ENCODE data around the gene MS4A18.
A peak's percentile ranks its signal among the peaks of the same experiment; 100 is the strongest.

Gene MS4A18

GRCh38 chr11:60766547-60766946, 42.0 kb downstream of the MS4A18 start:
- no peak for DNase-seq (ENCODE audit: low read depth in 2 of 2)

DNA sequence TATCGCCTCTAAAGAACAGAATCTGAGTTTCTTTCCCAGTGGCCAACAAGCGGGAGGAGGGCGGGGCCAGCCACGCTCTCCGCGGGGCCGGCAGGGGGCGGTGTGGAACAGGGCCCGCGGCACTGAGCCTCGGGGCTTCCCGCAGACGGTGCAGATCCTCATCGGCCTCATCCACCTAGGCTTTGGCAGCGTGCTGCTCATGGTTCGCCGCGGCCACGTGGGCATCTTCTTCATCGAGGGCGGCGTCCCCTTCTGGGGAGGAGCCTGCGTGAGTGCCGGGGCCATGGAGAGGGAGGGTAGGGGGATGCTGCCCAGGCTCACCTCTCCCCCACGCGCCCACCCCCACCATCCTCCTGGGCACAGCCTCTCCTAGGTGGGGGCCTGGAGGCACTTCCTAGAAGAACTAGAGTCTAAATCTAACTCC, 42.9 kb downstream of the MS4A18 start:
- peak; percentile 12 to 48 for DNase-seq (ENCODE audit: low read depth in 2 of 2)

GRCh38 chr11:60768202-60768601, 43.7 kb downstream of the MS4A18 start:
- no peak for DNase-seq (ENCODE audit: low read depth in 2 of 2)

- DNase-seq (ENCODE audit: low read depth in 2 of 2), result no peak
Observed at GRCh38 chr11:60769273-60769672, 44.8 kb downstream of the MS4A18 start.

DNA sequence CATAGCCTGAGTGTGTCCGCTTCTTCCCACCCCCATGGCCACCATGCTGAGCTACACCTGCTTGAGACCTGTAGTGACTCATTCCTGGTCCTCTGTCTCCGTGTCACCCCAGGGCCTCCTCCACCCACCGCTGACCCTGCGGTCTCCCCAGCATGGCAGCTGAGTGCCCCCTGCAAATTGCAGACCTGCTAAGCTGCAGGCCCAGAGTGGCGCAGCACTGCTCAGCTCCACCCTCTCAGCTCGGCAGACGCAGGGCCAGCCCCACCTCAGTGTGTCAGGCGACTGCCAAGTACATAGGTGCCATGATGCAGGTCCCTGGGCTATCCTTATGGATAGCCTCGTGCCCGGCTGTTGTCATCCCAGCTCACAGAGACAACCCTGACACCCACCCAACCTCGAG, 45.3 kb downstream of the MS4A18 start:
- DNase-seq (ENCODE audit: low read depth in 2 of 2), result no peak

DNA sequence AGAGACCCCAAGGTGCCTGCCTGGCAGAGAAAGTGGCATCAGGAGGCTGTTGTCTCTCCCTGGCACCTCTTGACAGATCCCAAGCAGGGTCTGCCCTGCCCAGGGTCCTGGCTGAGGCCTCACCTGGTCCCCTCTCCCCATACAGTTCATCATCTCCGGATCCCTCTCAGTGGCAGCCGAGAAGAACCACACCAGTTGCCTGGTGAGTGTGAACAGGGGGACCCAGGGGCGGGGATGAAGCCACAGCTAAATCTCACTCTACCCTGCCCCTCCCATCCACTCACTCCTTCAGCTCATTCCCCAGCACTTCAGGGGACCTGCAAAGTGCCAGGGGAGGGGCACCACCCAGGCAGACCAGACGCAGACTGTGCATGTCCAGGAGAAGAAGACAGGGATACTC, 46.6 kb downstream of the MS4A18 start:
- DNase-seq (ENCODE audit: low read depth in 2 of 2), result no peak

DNA sequence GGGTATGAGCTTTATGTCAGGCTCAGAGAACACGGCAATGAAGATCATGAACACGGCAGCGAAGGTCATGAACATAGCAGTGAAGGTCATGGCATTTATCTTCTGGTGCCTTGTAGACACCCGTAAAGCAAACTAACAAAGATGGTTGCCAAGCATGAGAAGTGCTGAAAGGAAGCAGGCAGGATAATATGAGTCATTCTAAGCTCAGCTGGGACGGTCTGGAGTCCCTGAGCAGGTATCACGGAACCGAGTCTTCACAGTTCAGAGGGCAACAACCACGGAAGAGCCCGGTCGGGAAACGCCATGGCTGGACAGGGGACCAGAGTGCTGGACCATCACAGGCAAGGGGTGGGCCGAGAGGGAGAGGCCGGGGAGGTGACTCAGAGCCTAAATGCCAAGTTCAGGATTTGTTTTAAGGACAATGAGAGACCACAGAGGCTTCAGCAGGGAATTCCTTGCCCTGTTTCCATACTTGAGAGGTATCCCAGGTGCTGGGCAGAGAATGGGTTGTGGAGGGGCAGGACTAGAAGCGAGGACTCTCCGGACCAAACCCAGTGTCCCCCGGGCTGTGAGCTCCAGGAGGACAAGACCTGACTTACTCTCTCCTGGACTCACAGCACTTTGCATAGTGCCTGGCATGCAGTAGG, 47.5 kb downstream of the MS4A18 start:
- DNase-seq (ENCODE audit: low read depth in 2 of 2), result no peak

DNA sequence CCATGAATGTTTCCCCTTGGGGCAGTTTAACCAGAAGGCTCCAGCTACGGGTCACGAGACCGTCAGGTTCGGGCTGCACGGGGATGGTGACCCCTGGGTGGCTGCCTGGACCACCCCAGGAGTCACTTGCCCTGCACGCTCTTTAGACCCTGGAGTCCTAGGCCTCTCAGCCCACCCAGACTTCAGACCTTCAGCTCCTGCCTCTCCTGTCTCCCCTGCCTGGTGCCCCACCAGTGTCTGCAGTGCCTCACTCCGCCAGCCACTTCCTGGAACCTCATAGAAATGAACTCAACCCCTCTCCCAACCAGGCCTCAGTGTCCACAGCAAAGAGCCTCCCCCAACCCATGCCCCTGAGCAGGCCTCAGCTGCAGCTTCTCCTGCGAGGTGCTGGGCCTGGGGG, 48.1 kb downstream of the MS4A18 start:
- no peak for DNase-seq (ENCODE audit: low read depth in 2 of 2)

DNA sequence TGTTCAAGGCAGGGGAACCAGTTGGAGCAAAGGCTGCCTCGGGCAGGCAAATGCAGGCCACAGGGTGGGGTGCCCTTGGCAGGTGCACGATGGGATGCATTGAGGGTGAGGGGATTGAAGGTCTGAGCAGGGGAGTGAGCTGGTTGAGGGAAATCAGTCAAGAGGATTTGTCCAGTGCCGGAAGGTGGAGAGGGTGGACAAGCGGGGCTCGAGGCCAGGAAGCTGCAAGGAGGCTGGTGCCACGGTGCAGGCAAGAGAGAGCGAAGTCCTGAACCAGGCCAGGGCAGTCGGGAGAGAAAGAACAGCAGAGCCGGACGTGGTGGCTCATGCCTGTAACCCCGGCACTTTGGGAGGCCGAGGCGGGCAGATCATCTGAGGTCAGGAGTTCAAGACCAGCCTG, 50.2 kb downstream of the MS4A18 start:
- DNase-seq (ENCODE audit: low read depth in 2 of 2), result no peak

- DNase-seq (ENCODE audit: low read depth in 2 of 2), result peak; percentile 71 to 80
Observed at GRCh38 chr11:60775420-60775961, 51.0 kb downstream of the MS4A18 start.

- no peak for DNase-seq (ENCODE audit: low read depth in 2 of 2)
Observed at GRCh38 chr11:60776167-60776566, 51.6 kb downstream of the MS4A18 start.

DNA sequence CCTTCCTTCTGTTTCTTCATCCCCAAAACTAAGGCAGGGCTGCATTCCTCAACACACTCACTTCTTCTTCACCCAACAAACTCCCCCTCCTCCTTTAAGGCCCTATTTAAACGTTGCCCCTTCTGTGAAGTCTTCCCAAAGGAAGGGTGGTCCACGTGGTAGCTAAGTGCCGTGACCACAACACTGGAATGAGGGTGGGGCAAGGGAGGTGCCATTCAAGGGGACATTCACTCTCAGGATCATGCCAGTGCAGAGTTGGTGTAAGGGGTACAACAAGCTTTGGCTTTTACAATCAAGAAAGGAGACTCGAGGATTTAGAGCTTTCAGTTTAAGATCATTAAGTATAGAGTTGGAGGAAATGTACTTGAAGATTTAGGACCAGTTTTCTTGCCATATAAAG, 52.6 kb downstream of the MS4A18 start:
- no peak for DNase-seq (ENCODE audit: low read depth in 2 of 2)

- no peak for DNase-seq (ENCODE audit: low read depth in 2 of 2)
Observed at GRCh38 chr11:60777572-60777971, 53.1 kb downstream of the MS4A18 start.

- DNase-seq (ENCODE audit: low read depth in 2 of 2), result no peak
Observed at GRCh38 chr11:60780065-60780464, 55.5 kb downstream of the MS4A18 start.

- no peak for DNase-seq (ENCODE audit: low read depth in 2 of 2)
Observed at GRCh38 chr11:60780774-60781173, 56.3 kb downstream of the MS4A18 start.

DNA sequence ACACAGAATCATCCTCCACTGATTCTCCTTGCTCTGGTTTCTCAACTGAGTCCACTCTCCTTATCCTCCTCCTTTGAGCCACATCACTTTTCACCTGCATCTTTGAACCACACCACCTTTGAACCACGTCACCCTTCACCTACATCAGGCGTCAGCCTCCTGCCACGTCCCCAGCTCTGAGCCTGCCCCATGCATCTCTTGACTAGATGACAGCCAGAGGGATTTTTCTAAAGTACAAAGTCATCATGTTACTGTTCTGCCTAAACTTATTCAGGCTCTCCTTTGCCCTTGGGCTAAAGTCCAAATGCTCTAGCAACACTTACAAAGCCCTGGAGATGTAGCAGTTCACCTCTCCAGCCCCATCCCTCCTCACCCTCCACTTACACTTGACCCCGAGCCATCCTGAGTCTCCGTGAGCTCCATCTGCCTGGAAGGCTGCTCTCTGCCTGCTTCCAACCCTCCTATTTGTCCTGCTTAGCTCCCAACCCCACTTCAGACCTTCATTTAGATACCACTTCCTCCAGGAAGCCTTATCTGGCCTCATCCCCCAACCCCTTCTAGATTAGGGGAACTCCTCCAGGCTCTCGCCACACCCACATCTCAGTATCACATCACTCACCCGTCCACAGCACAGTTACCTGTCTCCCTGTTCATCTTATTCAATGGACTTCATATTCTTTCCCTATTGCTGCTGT, 56.9 kb downstream of the MS4A18 start:
- DNase-seq (ENCODE audit: low read depth in 2 of 2), result no peak

GRCh38 chr11:60781981-60782316, 57.4 kb downstream of the MS4A18 start:
- no peak for DNase-seq (ENCODE audit: low read depth in 2 of 2)

GRCh38 chr11:60782393-60783140, 58.0 kb downstream of the MS4A18 start:
- DNase-seq (ENCODE audit: low read depth in 2 of 2), result no peak

DNA sequence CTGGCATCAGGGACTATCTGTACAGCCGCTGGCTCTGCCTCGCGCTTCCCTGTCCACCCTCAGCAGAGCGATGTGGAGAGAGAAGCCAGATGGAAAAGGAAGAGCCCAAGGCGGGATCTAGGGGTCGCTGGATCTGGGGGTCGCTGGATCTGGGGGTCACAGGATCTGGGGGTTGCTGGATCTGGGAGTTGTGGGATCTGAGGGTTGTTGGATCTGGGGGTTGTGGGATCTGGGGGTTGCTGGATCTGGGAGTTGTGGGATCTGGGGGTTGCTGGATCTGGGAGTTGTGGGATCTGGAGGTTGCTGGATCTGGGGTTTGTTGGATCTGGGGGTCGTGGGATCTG, 58.6 kb downstream of the MS4A18 start:
- DNase-seq (ENCODE audit: low read depth in 2 of 2), result no peak

GRCh38 chr11:60783911-60784310, 59.4 kb downstream of the MS4A18 start:
- DNase-seq (ENCODE audit: low read depth in 2 of 2), result no peak

DNA sequence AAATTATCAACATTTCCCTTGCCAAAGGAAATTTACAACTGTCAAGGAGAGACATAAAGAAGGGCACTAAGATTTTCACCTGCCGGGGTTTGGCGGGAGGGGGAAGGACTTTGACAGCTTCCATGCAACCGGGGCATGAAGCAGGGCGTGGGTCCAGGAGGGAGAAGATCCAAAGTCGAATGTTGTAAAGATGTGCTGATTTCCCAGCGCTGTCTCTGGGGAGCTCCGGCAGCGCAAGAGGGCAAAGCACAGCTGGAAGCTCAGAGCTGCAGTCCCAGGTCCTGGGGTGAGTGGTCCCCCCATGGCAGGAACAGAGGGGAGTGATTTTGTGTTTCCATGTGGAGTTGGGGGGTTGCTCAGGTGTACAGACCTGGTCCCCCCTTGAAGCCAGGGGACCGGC, 60.6 kb downstream of the MS4A18 start, which contains the start of gene MS4A10:
Gene MS4A10, plus strand, starts transcription at position 198 of the 400 bp plus-strand sequence. CDS start 5,003 bp downstream, outside the sequence.
- no peak for DNase-seq (ENCODE audit: low read depth in 2 of 2)

- no peak for DNase-seq (ENCODE audit: low read depth in 2 of 2)
Observed at GRCh38 chr11:60785806-60786361, 61.4 kb downstream of the MS4A18 start.
